GM23248 (cell line): Measurements from ENCODE around the gene ZMAT3. TPM values are rescaled to one million over a fixed set of nuclear protein-coding genes. Genes with fewer than 3 reads are reported as not detected.
A peak's percentile ranks its signal among the peaks of the same experiment; 100 is the strongest.

ENCODE experiments used
- DNase-seq: peaks from one replicate; pipeline ENCODE4 v3.0.0-alpha.2; 2015
- H2AFZ ChIP-seq: fragments of 200-600 bp; sonication (generic); 2 replicates; pipeline ENCODE4 v1.6.1; 2016; ENCODE audit warnings: antibody characterized with exemption
- H3F3A ChIP-seq: fragments of 200-600 bp; sonication (generic); 2 replicates; pipeline ENCODE4 v1.6.1; 2016; ENCODE audit warnings: mild to moderate bottlenecking, antibody characterized with exemption, mixed run types; ENCODE audit not compliant: insufficient read depth
- H3K27ac ChIP-seq: fragments of 200-600 bp; sonication (generic); 2 replicates; pipeline ENCODE4 v1.5.1; 2016; ENCODE audit warnings: mild to moderate bottlenecking
- H3K27me3 ChIP-seq: fragments of 200-600 bp; sonication (generic); replicated peaks from 2 replicates; pipeline ENCODE4 v1.6.1; 2016; ENCODE audit warnings: mild to moderate bottlenecking; ENCODE audit not compliant: insufficient read depth
- H3K36me3 ChIP-seq: fragments of 200-600 bp; sonication (generic); 2 replicates; pipeline ENCODE4 v1.6.1; 2016; ENCODE audit warnings: low read depth, mild to moderate bottlenecking
- H3K4me1 ChIP-seq: fragments of 200-600 bp; sonication (generic); 2 replicates; pipeline ENCODE4 v1.6.1; 2016; ENCODE audit warnings: mild to moderate bottlenecking; ENCODE audit not compliant: insufficient read depth
- H3K4me2 ChIP-seq: fragments of 200-600 bp; sonication (generic); one replicate; pipeline ENCODE4 v1.6.1; 2016; ENCODE audit warnings: mild to moderate bottlenecking; ENCODE audit not compliant: unreplicated experiment
- H3K4me3 ChIP-seq: fragments of 200-600 bp; sonication (generic); 2 replicates; pipeline ENCODE4 v1.5.1; 2016; ENCODE audit warnings: mild to moderate bottlenecking
- H3K79me2 ChIP-seq: fragments of 200-600 bp; sonication (generic); 2 replicates; pipeline ENCODE4 v1.6.1; 2016; ENCODE audit warnings: mild to moderate bottlenecking; ENCODE audit not compliant: insufficient read depth
- H3K9ac ChIP-seq: fragments of 200-600 bp; sonication (generic); 2 replicates; pipeline ENCODE4 v1.6.1; 2016; ENCODE audit warnings: mild to moderate bottlenecking
- H3K9me2 ChIP-seq: fragments of 200-600 bp; sonication (generic); 2 replicates; pipeline ENCODE4 v1.6.1; 2016; ENCODE audit warnings: mixed run types, mild to moderate bottlenecking, moderate library complexity; ENCODE audit not compliant: insufficient read depth
- H3K9me3 ChIP-seq: fragments of 200-600 bp; sonication (generic); one replicate; pipeline ENCODE4 v1.6.1; 2017; ENCODE audit warnings: low read depth
- H4K20me1 ChIP-seq: fragments of 200-600 bp; sonication (generic); 2 replicates; pipeline ENCODE4 v1.6.0; 2016; ENCODE audit not compliant: insufficient read depth
- EZH2 ChIP-seq: fragments of 200-600 bp; sonication (generic); IDR thresholded peaks from 2 replicates; pipeline ENCODE4 v1.6.1; 2018; ENCODE audit warnings: antibody characterized with exemption, mild to moderate bottlenecking; ENCODE audit not compliant: insufficient read depth, poor library complexity, severe bottlenecking
- EZH2phosphoT487 ChIP-seq: fragments of 200-600 bp; sonication (generic); IDR thresholded peaks from 2 replicates; pipeline ENCODE4 v1.6.1; 2018; ENCODE audit warnings: antibody characterized with exemption, moderate library complexity, mild to moderate bottlenecking, low read depth; ENCODE audit not compliant: insufficient read depth
- WGBS, 2 experiments: methylation state at CpG; one replicate each; pipeline ENCODE4 v1.1.6; 2015 to 2017; ENCODE audit warnings: low lambda C conversion rate in 2 of 2, low coverage in 1 of 2; ENCODE audit errors: missing lambda C conversion rate in 2 of 2; 5-methylcytosine and 5-hydroxymethylcytosine counted together
- in situ Hi-C: fragments of 300-500 bp; cut with MboI; formaldehyde crosslinking; loops from 2 replicates; pipeline ENCODE4 v1.15.0; 2020
- polyA plus RNA-seq: library from polyadenylated mRNA; unstranded; fragments of >200 nt; fragmentation: Nextera tagmentation; extraction: Ambion mirVana; gene quantifications from 2 replicates; pipeline ENCODE4 v1.2.1, GENCODE V29; 2016
- total RNA-seq: library from RNA; depleted of rRNA; stranded (reverse); fragments of >200 nt; shearing (Covaris generic); gene quantifications from 2 replicates; pipeline ENCODE4 v1.2.3, GENCODE V29; 2014

The ZMAT3 gene
- total and polyA plus RNA-seq, 2 experiments from 2014 or later = 23.6 to 40.1 TPM

DNA sequence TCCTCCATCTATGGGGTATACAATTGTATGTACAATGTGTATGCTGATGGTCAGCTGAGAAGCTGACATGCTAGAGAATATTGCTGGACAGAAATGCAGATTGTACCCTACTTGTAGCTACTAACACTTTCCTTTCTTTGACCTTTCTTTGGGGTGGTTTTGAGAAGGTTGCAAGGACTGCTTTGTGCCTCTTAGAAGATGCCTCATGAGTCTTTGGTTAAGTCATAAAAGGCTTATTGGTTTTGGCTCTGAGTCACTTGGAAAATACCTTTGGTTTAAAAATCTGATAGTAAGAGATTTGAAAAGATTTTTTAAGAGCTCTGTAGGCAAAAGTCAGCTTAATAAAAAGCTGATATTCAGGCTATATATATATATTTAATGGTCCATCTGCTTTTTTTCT, 71.5 kb downstream of the ZMAT3 start:
- no peaks in the 10 kb centered on the region for H3K79me2 ChIP-seq
- no peaks in the 10 kb centered on the region for H4K20me1 ChIP-seq
- no peak overlapping the region for H3K4me2 ChIP-seq
- H3F3A ChIP-seq = no peaks in the 10 kb centered on the region
- in situ Hi-C loops = no loop called here
- no peaks in the 10 kb centered on the region for H3K9me3 ChIP-seq
- 0 out of 2 replicates have a peak, but pooled peaks cover 3% of the 10 kb centered on the region for H3K36me3 ChIP-seq
- H3K27ac ChIP-seq = no peak overlapping the region
- H2AFZ ChIP-seq = no peak overlapping the region
- no peaks in the 10 kb centered on the region for H3K27me3 ChIP-seq
- no peak overlapping the region for H3K4me3 ChIP-seq
- H3K9me2 ChIP-seq = no peaks in the 10 kb centered on the region
- H3K4me1 ChIP-seq = peaks cover 6% of the 10 kb centered on the region; the same call in 1 of the 2 replicates
- DNase-seq = peak; percentile 46
- H3K9ac ChIP-seq = no peak overlapping the region
- TF ChIP-seq EZH2phosphoT487 (no peak), EZH2 (no peak)

DNA sequence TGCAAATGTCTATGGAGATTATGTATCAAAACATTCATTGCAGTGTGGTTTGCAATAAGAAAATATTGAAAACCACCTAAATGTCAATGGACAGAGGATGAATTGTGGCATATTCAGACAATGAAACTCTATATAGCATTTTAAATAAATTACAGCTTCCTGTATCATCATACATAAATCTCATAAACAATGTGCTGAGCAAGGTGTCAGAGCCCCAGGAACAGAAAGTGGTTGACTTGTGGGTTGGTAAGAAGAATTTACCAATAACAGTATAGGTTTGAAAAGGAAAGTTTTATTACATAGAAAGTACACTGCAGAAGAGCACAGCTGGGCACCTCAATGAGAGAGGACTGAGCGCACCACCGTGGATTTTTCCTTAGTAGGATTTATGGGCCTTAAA, 75.2 kb downstream of the ZMAT3 start:
- Histone ChIP-seq H2AFZ (no peak overlapping the region), H3K9me2 (no peaks in the 10 kb centered on the region), H3K4me1 (peaks cover 6% of the 10 kb centered on the region; the same call in 1 of the 2 replicates), H4K20me1 (no peaks in the 10 kb centered on the region), H3K4me3 (no peak overlapping the region), H3K36me3 (no peaks in the 10 kb centered on the region), H3K9me3 (no peaks in the 10 kb centered on the region), H3K27me3 (no peaks in the 10 kb centered on the region), H3K79me2 (no peaks in the 10 kb centered on the region), H3K9ac (no peak overlapping the region), H3K4me2 (no peak overlapping the region), H3F3A (no peaks in the 10 kb centered on the region), H3K27ac (no peak overlapping the region)
- DNase-seq = no peak
- 74 to 78% methylated on average over 2 of the region's 2 CpGs for WGBS, 2 experiments
- in situ Hi-C loops = no loop called here
- TF ChIP-seq EZH2phosphoT487 (no peak), EZH2 (no peak)

DNA sequence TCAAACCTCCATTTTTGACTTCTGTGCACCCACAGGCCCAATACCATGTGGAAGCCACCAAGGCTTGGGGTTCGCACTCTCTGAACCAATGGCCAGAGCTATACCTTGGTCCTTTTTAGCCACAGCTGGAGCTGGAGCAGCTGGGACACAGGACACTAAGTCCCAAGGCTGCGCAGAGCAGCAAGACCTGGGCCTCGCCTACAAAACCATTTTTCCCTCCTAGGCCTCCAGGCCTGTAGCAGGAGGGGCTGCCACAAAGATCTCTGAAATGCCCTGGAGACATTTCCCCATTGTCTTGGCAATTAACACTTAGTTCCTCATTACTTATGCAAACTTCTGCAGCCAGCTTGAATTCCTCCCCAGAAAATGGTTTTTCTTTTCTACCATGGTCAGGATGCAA, 81.3 kb downstream of the ZMAT3 start:
- H3K27me3 ChIP-seq = no peaks in the 10 kb centered on the region
- no peaks in the 10 kb centered on the region for H3K9me3 ChIP-seq
- no peaks in the 10 kb centered on the region for H3K4me1 ChIP-seq
- WGBS, 2 experiments = 51 to 62% methylated on average over 3 of the region's 3 CpGs
- peaks cover 6% of the 10 kb centered on the region; the same call in 1 of the 2 replicates for H3K36me3 ChIP-seq
- no peak for TF ChIP-seq EZH2
- no peak overlapping the region for H3K4me2 ChIP-seq
- no peak overlapping the region for H3K4me3 ChIP-seq
- no peak overlapping the region for H2AFZ ChIP-seq
- H3K9ac ChIP-seq = no peak overlapping the region
- DNase-seq = no peak
- H3K27ac ChIP-seq = no peak overlapping the region
- H4K20me1 ChIP-seq = no peaks in the 10 kb centered on the region
- no peaks in the 10 kb centered on the region for H3K9me2 ChIP-seq
- H3K79me2 ChIP-seq = no peaks in the 10 kb centered on the region
- H3F3A ChIP-seq = no peaks in the 10 kb centered on the region
- in situ Hi-C loops = no loop called here

DNA sequence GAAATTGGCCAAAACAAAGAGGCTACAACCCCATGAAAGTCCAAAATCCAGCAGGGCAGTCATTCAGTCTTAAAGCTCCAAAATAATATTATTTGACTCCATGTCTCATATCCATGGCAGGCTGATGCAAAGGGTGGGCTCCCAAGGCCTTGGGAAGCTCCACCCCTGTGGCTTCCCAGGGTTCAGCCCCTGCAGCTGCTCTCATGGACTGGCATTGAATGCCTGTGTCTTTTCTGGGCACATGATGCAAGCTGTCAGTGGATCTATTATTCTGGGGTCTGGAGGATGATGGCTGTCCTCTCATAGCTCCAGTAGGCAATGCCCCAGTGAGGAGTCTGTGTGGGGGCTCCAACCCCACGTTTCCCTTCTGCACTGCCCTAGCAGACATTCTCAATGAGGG, 81.8 kb downstream of the ZMAT3 start:
- no peak overlapping the region for H3K9ac ChIP-seq
- peaks cover 8% of the 10 kb centered on the region; the same call in 1 of the 2 replicates for H3K36me3 ChIP-seq
- in situ Hi-C loops = no loop called here
- H3K27ac ChIP-seq = no peak overlapping the region
- no peak for DNase-seq
- no peaks in the 10 kb centered on the region for H4K20me1 ChIP-seq
- no peak overlapping the region for H3K4me3 ChIP-seq
- 6 to 9% methylated on average over 1 of the region's 1 CpG for WGBS, 2 experiments
- no peak for TF ChIP-seq EZH2phosphoT487
- no peak for TF ChIP-seq EZH2
- no peak overlapping the region for H3K4me2 ChIP-seq
- H3K9me2 ChIP-seq = no peaks in the 10 kb centered on the region
- no peaks in the 10 kb centered on the region for H3K4me1 ChIP-seq
- H3K79me2 ChIP-seq = no peaks in the 10 kb centered on the region
- H3K9me3 ChIP-seq = no peaks in the 10 kb centered on the region
- no peaks in the 10 kb centered on the region for H3F3A ChIP-seq
- H2AFZ ChIP-seq = no peak overlapping the region
- no peaks in the 10 kb centered on the region for H3K27me3 ChIP-seq

DNA sequence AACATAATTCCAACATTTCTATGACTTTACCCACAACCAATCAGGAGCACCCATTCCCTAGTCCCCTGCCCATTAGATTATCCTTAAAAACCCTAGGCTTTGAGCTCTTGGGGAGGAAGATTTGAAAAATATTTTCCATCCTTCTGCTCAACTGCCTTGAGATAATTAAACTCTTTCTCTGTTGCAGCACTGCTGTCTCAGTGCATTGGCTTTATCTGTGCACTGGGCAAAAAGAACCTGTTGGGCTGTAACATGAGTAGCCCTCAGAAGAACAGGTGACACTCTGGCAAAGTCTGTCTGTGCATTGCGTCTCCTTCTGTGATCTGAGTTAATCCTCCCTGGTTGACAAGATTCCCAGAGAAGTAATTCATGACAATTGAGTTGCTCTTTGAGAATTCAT, 83.9 kb downstream of the ZMAT3 start:
- H3K4me1 ChIP-seq = no peaks in the 10 kb centered on the region
- H3F3A ChIP-seq = no peaks in the 10 kb centered on the region
- WGBS, 2 experiments = 69 to 83% methylated on average over 1 of the region's 1 CpG
- H2AFZ ChIP-seq = no peak overlapping the region
- TF ChIP-seq EZH2phosphoT487 (no peak), EZH2 (no peak)
- no peak overlapping the region for H3K27ac ChIP-seq
- in situ Hi-C loops = no loop called here
- no peaks in the 10 kb centered on the region for H3K9me2 ChIP-seq
- H4K20me1 ChIP-seq = no peaks in the 10 kb centered on the region
- no peak overlapping the region for H3K9ac ChIP-seq
- no peak overlapping the region for H3K4me3 ChIP-seq
- DNase-seq = no peak
- H3K4me2 ChIP-seq = no peak overlapping the region
- H3K9me3 ChIP-seq = no peaks in the 10 kb centered on the region
- H3K27me3 ChIP-seq = no peaks in the 10 kb centered on the region
- H3K36me3 ChIP-seq = peaks cover 10% of the 10 kb centered on the region; the same call in 1 of the 2 replicates
- H3K79me2 ChIP-seq = no peaks in the 10 kb centered on the region
